Ectodermal cell (in vitro differentiated cells): Measurements from ENCODE around the gene RHOB.
"Not testable (repeated sequence)": the region's sequence is repeated elsewhere in the genome, so short reads cannot be mapped to it uniquely, and the experiment has no call there.

Experiments
- H3K27ac ChIP-seq: 2 replicates; pipeline ENCODE4 v1.7.0; 2013; ENCODE audit warnings: mild to moderate bottlenecking, low read depth, low read length; ENCODE audit not compliant: insufficient read depth, poor library complexity, severe bottlenecking
- H3K27me3 ChIP-seq: 2 replicates; pipeline ENCODE4 v1.7.0; 2013; ENCODE audit warnings: mild to moderate bottlenecking, low read length; ENCODE audit not compliant: insufficient read depth, control insufficient read depth, poor library complexity, severe bottlenecking
- H3K36me3 ChIP-seq: one replicate; pipeline ENCODE4 v1.7.0; 2013; ENCODE audit warnings: low read length; ENCODE audit not compliant: control insufficient read depth, insufficient read depth
- H3K4me1 ChIP-seq: one replicate; pipeline ENCODE4 v1.7.0; 2013; ENCODE audit warnings: low read length; ENCODE audit not compliant: control insufficient read depth, insufficient read depth
- H3K4me3 ChIP-seq: 2 replicates; pipeline ENCODE4 v1.7.0; 2013; ENCODE audit warnings: low read depth, low read length, control low read depth; ENCODE audit not compliant: insufficient read depth
- H3K9me3 ChIP-seq: 2 replicates; pipeline ENCODE4 v1.7.0; 2013; ENCODE audit warnings: mild to moderate bottlenecking, low read length, moderate library complexity; ENCODE audit not compliant: control insufficient read depth
- WGBS, 2 experiments: methylation state at CpG; one replicate each; pipeline ENCODE4 v1.1.7; 2013; ENCODE audit warnings: missing lambda C conversion rate in 2 of 2; 5-methylcytosine and 5-hydroxymethylcytosine counted together

Gene RHOB

GRCh38 chr2:20410556-20411277, 36.2 kb upstream of the RHOB start:
- Histone ChIP-seq H3K4me1 (no peaks in the 10 kb centered on the region), H3K4me3 (no peak overlapping the region), H3K36me3 (no peaks in the 10 kb centered on the region), H3K27me3 (no peaks in the 10 kb centered on the region), H3K27ac (no peak overlapping the region), H3K9me3 (no peaks in the 10 kb centered on the region)
- 78 to 83% methylated on average over 5 of the region's 5 CpGs for WGBS, 2 experiments

GRCh38 chr2:20411361-20411894, 35.4 kb upstream of the RHOB start:
- no peaks in the 10 kb centered on the region for H3K9me3 ChIP-seq
- H3K4me3 ChIP-seq, result no peak overlapping the region
- 31 to 32% methylated on average over 3 of the region's 3 CpGs for WGBS, 2 experiments
- H3K27me3 ChIP-seq, result no peaks in the 10 kb centered on the region
- H3K36me3 ChIP-seq, result no peaks in the 10 kb centered on the region
- no peaks in the 10 kb centered on the region for H3K4me1 ChIP-seq
- no peak overlapping the region for H3K27ac ChIP-seq

- Histone ChIP-seq H3K36me3 (no peaks in the 10 kb centered on the region), H3K27me3 (no peaks in the 10 kb centered on the region), H3K4me1 (peaks cover 8% of the 10 kb centered on the region), H3K9me3 (no peaks in the 10 kb centered on the region), H3K27ac (no peak overlapping the region), H3K4me3 (no peak overlapping the region)
- 71 to 79% methylated on average over 3 of the region's 3 CpGs for WGBS, 2 experiments
These were observed 32.1 kb upstream of the RHOB start for GRCh38 chr2:20414806-20415205.

- Histone ChIP-seq H3K36me3 (no peaks in the 10 kb centered on the region), H3K27ac (no peak overlapping the region), H3K4me1 (peaks cover 8% of the 10 kb centered on the region), H3K4me3 (no peak overlapping the region), H3K9me3 (no peaks in the 10 kb centered on the region), H3K27me3 (no peaks in the 10 kb centered on the region)
- 82 to 89% methylated on average over 2 of the region's 2 CpGs for whole genome bisulfite sequencing, 2 experiments
These were observed 31.4 kb upstream of the RHOB start for GRCh38 chr2:20415511-20415918.

- Histone ChIP-seq H3K9me3 (no peaks in the 10 kb centered on the region), H3K4me3 (no peak overlapping the region), H3K27ac (no peak overlapping the region), H3K4me1 (peaks cover 8% of the 10 kb centered on the region), H3K27me3 (no peaks in the 10 kb centered on the region), H3K36me3 (no peaks in the 10 kb centered on the region)
- WGBS, 2 experiments, result 90 to 97% methylated on average over 1 of the region's 1 CpG
These were observed 30.2 kb upstream of the RHOB start for GRCh38 chr2:20416723-20417122.

- not testable (repeated sequence) for H3K4me3 ChIP-seq, H3K36me3 ChIP-seq, H3K27ac ChIP-seq, H3K27me3 ChIP-seq, H3K4me1 ChIP-seq, H3K9me3 ChIP-seq
- WGBS, 2 experiments, result 91 to 93% methylated on average over 5 of the region's 5 CpGs
These were observed 29.5 kb upstream of the RHOB start for GRCh38 chr2:20417230-20417821.

- H3K4me1 ChIP-seq, result peaks cover 8% of the 10 kb centered on the region
- H3K9me3 ChIP-seq, result no peaks in the 10 kb centered on the region
- no peak overlapping the region for H3K27ac ChIP-seq
- no peak overlapping the region for H3K4me3 ChIP-seq
- H3K27me3 ChIP-seq, result no peaks in the 10 kb centered on the region
- 95 to 97% methylated on average over 3 of the region's 3 CpGs for WGBS, 2 experiments
- H3K36me3 ChIP-seq, result no peaks in the 10 kb centered on the region
These were observed 28.4 kb upstream of the RHOB start for GRCh38 chr2:20418519-20418918.

- no peak overlapping the region for H3K4me3 ChIP-seq
- H3K4me1 ChIP-seq, result peaks cover 8% of the 10 kb centered on the region
- no peaks in the 10 kb centered on the region for H3K27me3 ChIP-seq
- WGBS, 2 experiments, result 51 to 57% methylated on average over 8 of the region's 8 CpGs
- H3K9me3 ChIP-seq, result no peaks in the 10 kb centered on the region
- H3K27ac ChIP-seq, result no peak overlapping the region
- H3K36me3 ChIP-seq, result no peaks in the 10 kb centered on the region
These were observed 27.8 kb upstream of the RHOB start for GRCh38 chr2:20419007-20419576.

GRCh38 chr2:20419752-20420151, 27.1 kb upstream of the RHOB start:
- H3K27ac ChIP-seq, result no peak overlapping the region
- no peaks in the 10 kb centered on the region for H3K9me3 ChIP-seq
- no peak overlapping the region for H3K4me3 ChIP-seq
- no peaks in the 10 kb centered on the region for H3K36me3 ChIP-seq
- H3K27me3 ChIP-seq, result no peaks in the 10 kb centered on the region
- H3K4me1 ChIP-seq, result peaks cover 8% of the 10 kb centered on the region
- 88 to 89% methylated on average over 8 of the region's 9 CpGs for WGBS, 2 experiments

- Histone ChIP-seq H3K9me3 (no peaks in the 10 kb centered on the region), H3K4me3 (no peak overlapping the region), H3K27ac (no peak overlapping the region), H3K4me1 (peaks cover 8% of the 10 kb centered on the region), H3K36me3 (no peaks in the 10 kb centered on the region), H3K27me3 (no peaks in the 10 kb centered on the region)
- WGBS, 2 experiments, result 86 to 87% methylated on average over 14 of the region's 14 CpGs
These were observed 25.4 kb upstream of the RHOB start for GRCh38 chr2:20421336-20421987.
